ENCODE data around the gene MRGPRG. TPM values are rescaled to one million over a fixed set of nuclear protein-coding genes. Genes with fewer than 3 reads are reported as not detected.

Gene MRGPRG
- total and polyA plus RNA-seq, 2 experiments from 2014 or later = not detected

DNA sequence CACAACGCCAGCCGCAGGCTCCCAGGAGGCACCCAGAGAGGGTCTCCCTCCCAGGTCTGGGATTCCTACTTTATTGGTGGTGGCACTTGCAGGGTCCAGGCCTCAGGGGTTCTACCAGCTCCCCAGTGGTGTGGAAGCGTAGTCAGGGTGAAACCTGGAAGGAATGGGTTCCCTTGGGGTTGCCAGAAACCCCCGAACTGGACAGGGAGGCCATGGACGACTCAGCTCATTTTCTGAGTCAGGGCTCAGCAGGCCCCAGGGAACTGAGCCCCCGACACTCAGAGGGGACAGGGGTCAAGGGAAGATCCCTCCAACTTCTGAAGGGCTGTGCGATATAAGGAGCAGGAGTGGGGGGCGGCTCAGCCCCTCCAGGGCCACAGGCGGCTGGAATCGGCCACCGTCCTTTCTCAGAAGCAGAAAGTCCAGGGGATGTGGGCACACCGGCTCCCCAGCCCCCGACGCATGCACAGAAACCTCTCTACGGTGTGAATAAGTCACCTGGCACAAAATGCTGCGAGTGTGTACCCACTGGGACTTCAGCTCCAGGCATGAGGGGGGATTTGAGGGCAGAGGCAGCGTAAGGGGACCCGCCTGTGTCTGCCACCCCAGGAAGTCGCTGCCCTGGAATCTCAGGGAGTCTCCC, 25.1 kb downstream of the MRGPRG start:
- Histone ChIP-seq H3K9me3 (ENCODE audit: low read depth) (no peaks in the 10 kb centered on the region), H3K4me1 (ENCODE audit: insufficient read depth) (no peaks in the 10 kb centered on the region), H3K4me2 (no peak overlapping the region), H3K36me3 (replicated peaks; ENCODE audit: insufficient read depth, low read depth) (no peaks in the 10 kb centered on the region), H4K20me1 (ENCODE audit: insufficient read depth, poor library complexity, severe bottlenecking) (no peaks in the 10 kb centered on the region), H3K4me3 (no peak overlapping the region), H3K79me2 (no peaks in the 10 kb centered on the region), H3K27me3 (no peaks in the 10 kb centered on the region), H3K9me2 (replicated peaks; ENCODE audit: insufficient read depth) (no peaks in the 10 kb centered on the region), H2AFZ (no peak overlapping the region), H3K27ac (no peak overlapping the region)
- no peak for DNase-seq (ENCODE audit: low spot score)
- TF ChIP-seq, protein P1, sequence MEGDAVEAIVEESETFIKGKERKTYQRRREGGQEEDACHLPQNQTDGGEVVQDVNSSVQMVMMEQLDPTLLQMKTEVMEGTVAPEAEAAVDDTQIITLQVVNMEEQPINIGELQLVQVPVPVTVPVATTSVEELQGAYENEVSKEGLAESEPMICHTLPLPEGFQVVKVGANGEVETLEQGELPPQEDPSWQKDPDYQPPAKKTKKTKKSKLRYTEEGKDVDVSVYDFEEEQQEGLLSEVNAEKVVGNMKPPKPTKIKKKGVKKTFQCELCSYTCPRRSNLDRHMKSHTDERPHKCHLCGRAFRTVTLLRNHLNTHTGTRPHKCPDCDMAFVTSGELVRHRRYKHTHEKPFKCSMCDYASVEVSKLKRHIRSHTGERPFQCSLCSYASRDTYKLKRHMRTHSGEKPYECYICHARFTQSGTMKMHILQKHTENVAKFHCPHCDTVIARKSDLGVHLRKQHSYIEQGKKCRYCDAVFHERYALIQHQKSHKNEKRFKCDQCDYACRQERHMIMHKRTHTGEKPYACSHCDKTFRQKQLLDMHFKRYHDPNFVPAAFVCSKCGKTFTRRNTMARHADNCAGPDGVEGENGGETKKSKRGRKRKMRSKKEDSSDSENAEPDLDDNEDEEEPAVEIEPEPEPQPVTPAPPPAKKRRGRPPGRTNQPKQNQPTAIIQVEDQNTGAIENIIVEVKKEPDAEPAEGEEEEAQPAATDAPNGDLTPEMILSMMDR (IDR thresholded peaks at IDR 0.05; ENCODE audit: poor library complexity) = no peak
- TF ChIP-seq EZH2 (IDR thresholded peaks at IDR 0.05; ENCODE audit: borderline replicate concordance) (no peak), EZH2phosphoT487 (IDR thresholded peaks at IDR 0.05; ENCODE audit: low read depth, severe bottlenecking, unreplicated experiment) (no peak)
- WGBS (ENCODE audit: low lambda C conversion rate, missing lambda C conversion rate) = 85% methylated on average over 19 of the region's 19 CpGs

DNA sequence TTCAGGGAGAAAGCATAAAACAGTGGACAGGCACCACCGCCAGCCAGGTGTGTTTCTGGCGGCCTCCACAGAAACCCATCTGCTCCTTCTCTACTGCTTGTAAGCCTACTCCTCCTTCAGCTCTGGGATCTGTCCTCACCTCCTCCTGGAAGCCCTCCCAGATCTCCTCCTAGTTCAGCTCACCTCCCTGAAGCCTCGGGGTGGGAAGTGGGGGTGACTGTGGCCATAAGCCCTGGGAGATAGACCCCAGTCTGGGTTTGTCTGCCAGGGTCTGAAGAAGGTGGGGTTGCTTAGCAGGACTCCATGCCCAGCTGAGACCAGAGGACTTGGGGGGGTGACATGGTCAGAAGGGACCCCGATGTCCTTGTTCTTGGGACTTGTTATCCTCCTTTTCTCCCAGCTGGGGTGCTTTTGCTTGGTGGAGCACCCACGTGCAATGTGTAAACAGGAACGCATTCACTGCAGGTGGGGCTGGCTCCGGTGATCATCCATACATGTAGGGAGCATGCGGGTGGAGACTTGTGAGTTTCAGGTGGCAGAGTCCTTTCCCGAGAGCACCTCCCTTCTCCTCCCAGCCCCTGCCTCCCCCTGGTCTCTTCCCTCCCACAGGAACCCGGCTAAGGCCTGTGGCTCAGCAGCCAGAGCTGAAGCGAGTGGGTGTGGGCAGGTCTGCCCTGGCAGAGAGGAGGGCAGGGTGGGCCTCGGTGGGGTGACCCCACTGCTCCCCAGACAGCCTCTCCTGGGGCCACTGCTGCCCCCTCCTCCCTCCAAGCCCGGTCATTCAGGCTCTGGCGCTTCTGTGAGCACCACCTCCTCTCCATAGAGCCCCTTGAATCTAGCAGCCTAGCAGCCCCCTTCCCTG, 25.9 kb downstream of the MRGPRG start:
- no peaks in the 10 kb centered on the region for H4K20me1 ChIP-seq (ENCODE audit: insufficient read depth, poor library complexity, severe bottlenecking)
- no peak for TF ChIP-seq EZH2phosphoT487 (IDR thresholded peaks at IDR 0.05; ENCODE audit: low read depth, severe bottlenecking, unreplicated experiment)
- no peak for TF ChIP-seq EZH2 (IDR thresholded peaks at IDR 0.05; ENCODE audit: borderline replicate concordance)
- TF ChIP-seq, protein P1 (IDR thresholded peaks at IDR 0.05; ENCODE audit: poor library complexity) = no peak
- H3K4me1 ChIP-seq (ENCODE audit: insufficient read depth) = no peaks in the 10 kb centered on the region
- H2AFZ ChIP-seq = no peak overlapping the region
- H3K9me2 ChIP-seq (replicated peaks; ENCODE audit: insufficient read depth) = no peaks in the 10 kb centered on the region
- no peak overlapping the region for H3K4me2 ChIP-seq
- no peaks in the 10 kb centered on the region for H3K79me2 ChIP-seq
- H3K27ac ChIP-seq = no peak overlapping the region
- 89% methylated on average over 12 of the region's 14 CpGs for WGBS (ENCODE audit: low lambda C conversion rate, missing lambda C conversion rate)
- no peak overlapping the region for H3K4me3 ChIP-seq
- H3K9me3 ChIP-seq (ENCODE audit: low read depth) = no peaks in the 10 kb centered on the region
- H3K36me3 ChIP-seq (replicated peaks; ENCODE audit: insufficient read depth, low read depth) = no peaks in the 10 kb centered on the region
- no peak for DNase-seq (ENCODE audit: low spot score)
- H3K27me3 ChIP-seq = no peaks in the 10 kb centered on the region

DNA sequence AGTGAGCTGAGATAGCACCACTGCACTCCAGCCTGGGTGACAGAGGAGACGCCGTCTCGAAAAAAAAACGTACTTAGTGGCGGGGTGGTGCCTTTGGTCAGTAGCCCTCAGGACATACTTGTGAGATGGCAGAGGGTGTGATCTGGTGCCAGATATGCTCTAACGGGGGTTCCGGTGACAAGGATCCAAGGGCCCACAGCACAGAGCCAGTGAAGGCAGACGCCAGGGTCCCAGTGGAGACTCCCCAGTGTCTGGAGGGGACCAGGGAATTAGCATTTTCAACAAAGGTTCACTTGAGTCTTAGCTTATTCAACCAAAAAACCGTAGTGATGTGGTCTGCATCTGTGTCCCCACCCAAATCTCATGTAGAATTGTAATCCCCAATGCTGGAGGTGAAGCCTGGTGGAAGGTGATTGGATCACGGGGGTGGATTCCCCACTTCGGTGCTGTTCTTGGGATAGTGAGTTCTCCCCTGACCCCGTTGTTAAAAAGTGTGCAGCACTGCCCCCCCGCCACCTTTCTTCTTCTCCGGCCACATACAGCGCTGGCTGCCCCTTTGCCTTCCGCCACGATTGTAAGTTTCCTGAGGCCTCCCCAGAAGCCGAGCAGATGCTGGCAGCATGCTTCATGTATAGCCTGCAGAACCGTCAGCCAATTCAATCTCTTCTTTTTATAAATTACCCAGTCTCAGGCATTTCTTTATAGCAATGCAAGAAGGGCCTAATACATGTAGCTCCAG, 26.9 kb downstream of the MRGPRG start:
- WGBS (ENCODE audit: low lambda C conversion rate, missing lambda C conversion rate) = 85% methylated on average over 18 of the region's 19 CpGs
- Histone ChIP-seq H3K27me3 (no peaks in the 10 kb centered on the region), H3K4me1 (ENCODE audit: insufficient read depth) (no peaks in the 10 kb centered on the region), H3K79me2 (no peaks in the 10 kb centered on the region), H3K27ac (no peak overlapping the region), H3K4me3 (no peak overlapping the region), H3K9me3 (ENCODE audit: low read depth) (no peaks in the 10 kb centered on the region), H2AFZ (no peak overlapping the region), H3K4me2 (no peak overlapping the region), H3K9me2 (replicated peaks; ENCODE audit: insufficient read depth) (no peaks in the 10 kb centered on the region), H4K20me1 (ENCODE audit: insufficient read depth, poor library complexity, severe bottlenecking) (no peaks in the 10 kb centered on the region), H3K36me3 (replicated peaks; ENCODE audit: insufficient read depth, low read depth) (no peaks in the 10 kb centered on the region)
- TF ChIP-seq EZH2phosphoT487 (IDR thresholded peaks at IDR 0.05; ENCODE audit: low read depth, severe bottlenecking, unreplicated experiment) = no peak
- TF ChIP-seq, protein P1 (IDR thresholded peaks at IDR 0.05; ENCODE audit: poor library complexity) = no peak
- no peak for TF ChIP-seq EZH2 (IDR thresholded peaks at IDR 0.05; ENCODE audit: borderline replicate concordance)
- no peak for DNase-seq (ENCODE audit: low spot score)

Data from hepatocyte (in vitro differentiated cells).